HG03558 (cell line): ENCODE data around the gene ZGLP1.

Experiments
- ATAC-seq: cut with Tn5 transposase; IDR thresholded peaks from one replicate; pipeline ENCODE4 v1.9.1; 2021; ENCODE audit warnings: moderate number of reproducible peaks; ENCODE audit not compliant: unreplicated experiment; ENCODE audit errors: extremely low read depth

Gene ZGLP1

GRCh38 chr19:10328558-10329429 is 19.2 kb upstream of the ZGLP1 start:
- ATAC-seq = no peak

- ATAC-seq = no peak
Observed at GRCh38 chr19:10327793-10328192, 18.2 kb upstream of the ZGLP1 start.

- no peak for ATAC-seq
Observed at GRCh38 chr19:10325732-10326131, 16.1 kb upstream of the ZGLP1 start.

GRCh38 chr19:10321874-10322835 is 12.5 kb upstream of the ZGLP1 start:
- ATAC-seq = no peak

GRCh38 chr19:10321417-10321797 is 11.8 kb upstream of the ZGLP1 start:
- no peak for ATAC-seq

GRCh38 chr19:10320602-10321416 is 11.2 kb upstream of the ZGLP1 start:
- no peak for ATAC-seq

GRCh38 chr19:10318807-10319682 is 9.4 kb upstream of the ZGLP1 start:
- ATAC-seq = no peak

- ATAC-seq = no peak
Observed at GRCh38 chr19:10317857-10318462, 8.3 kb upstream of the ZGLP1 start.

GRCh38 chr19:10317045-10317856 is 7.6 kb upstream of the ZGLP1 start:
- no peak for ATAC-seq

GRCh38 chr19:10316229-10317044 is 6.8 kb upstream of the ZGLP1 start:
- no peak for ATAC-seq

- peak; percentile 74 for ATAC-seq
Observed at GRCh38 chr19:10315335-10316214, 6.0 kb upstream of the ZGLP1 start, which contains the start of gene FDX2. Gene FDX2, minus strand, starts transcription at chr19:10316015. Its CDS starts 19 bp downstream, at chr19:10315996.

- no peak for ATAC-seq
Observed at GRCh38 chr19:10306327-10306726, 3.3 kb downstream of the ZGLP1 start.

- no peak for ATAC-seq
Observed at GRCh38 chr19:10305139-10305806, 4.3 kb downstream of the ZGLP1 start.

- ATAC-seq = no peak
Observed at GRCh38 chr19:10299545-10300458, 9.8 kb downstream of the ZGLP1 start.
